Endodermal cell (in vitro differentiated cells): Measurements from ENCODE around the gene APIP. TPM values are rescaled to one million over a fixed set of nuclear protein-coding genes. Genes with fewer than 3 reads are reported as not detected.
"Not testable (repeated sequence)": the region's sequence is repeated elsewhere in the genome, so short reads cannot be mapped to it uniquely, and the experiment has no call there.

Experiments
- DNase-seq: peaks from one replicate; pipeline ENCODE4 v3.0.0-alpha.2; 2017
- H3K27ac ChIP-seq: 2 replicates; pipeline ENCODE4 v1.5.1; 2013; ENCODE audit warnings: mild to moderate bottlenecking, low read depth, low read length, moderate library complexity
- H3K27me3 ChIP-seq: 2 replicates; pipeline ENCODE4 v1.6.1; 2013; ENCODE audit warnings: mild to moderate bottlenecking, low read length, moderate library complexity; ENCODE audit not compliant: insufficient read depth, control insufficient read depth, poor library complexity, severe bottlenecking
- H3K36me3 ChIP-seq: 2 replicates; pipeline ENCODE4 v1.7.0; 2013; ENCODE audit warnings: mild to moderate bottlenecking, low read length, moderate library complexity; ENCODE audit not compliant: control insufficient read depth, insufficient read depth
- H3K4me1 ChIP-seq: one replicate; pipeline ENCODE4 v1.7.0; 2013; ENCODE audit warnings: low read length; ENCODE audit not compliant: control insufficient read depth, insufficient read depth
- H3K4me3 ChIP-seq: 2 replicates; pipeline ENCODE4 v1.5.1; 2013; ENCODE audit warnings: mild to moderate bottlenecking, low read length, moderate library complexity
- H3K9ac ChIP-seq: 2 replicates; pipeline ENCODE4 v1.6.1; 2013; ENCODE audit warnings: mild to moderate bottlenecking, low read length, moderate library complexity; ENCODE audit not compliant: poor library complexity, severe bottlenecking; ENCODE audit errors: extremely low read depth
- H3K9me3 ChIP-seq: 2 replicates; pipeline ENCODE4 v1.6.1; 2013; ENCODE audit warnings: mild to moderate bottlenecking, low read length, moderate library complexity; ENCODE audit not compliant: control insufficient read depth
- H3K27ac Mint-ChIP-seq: 2 replicates; pipeline ENCODE4 v1.8.0; 2020; ENCODE audit warnings: mixed read lengths
- H3K27me3 Mint-ChIP-seq: 2 replicates; pipeline ENCODE4 v1.8.0; 2021; ENCODE audit warnings: mild to moderate bottlenecking, mixed read lengths; ENCODE audit not compliant: insufficient read depth
- H3K36me3 Mint-ChIP-seq: 2 replicates; pipeline ENCODE4 v1.8.0; 2020; ENCODE audit warnings: low read depth, mixed read lengths
- H3K4me1 Mint-ChIP-seq: 2 replicates; pipeline ENCODE4 v1.8.0; 2020; ENCODE audit warnings: mixed read lengths
- H3K4me3 Mint-ChIP-seq: 2 replicates; pipeline ENCODE4 v1.8.0; 2020; ENCODE audit warnings: mild to moderate bottlenecking, moderate library complexity, mixed read lengths
- H3K9me3 Mint-ChIP-seq: 2 replicates; pipeline ENCODE4 v1.8.0; 2020; ENCODE audit warnings: mild to moderate bottlenecking, mixed read lengths
- CTCF ChIP-seq: fragments of 200-600 bp; sonication (generic); conservative IDR thresholded peaks from 2 replicates; pipeline ENCODE4 v1.5.0; 2021; ENCODE audit warnings: antibody characterized with exemption, mild to moderate bottlenecking
- WGBS, 2 experiments: methylation state at CpG; one replicate each; pipeline versions ENCODE4 v1.1.5 to v1.1.7; 2013; ENCODE audit warnings: missing lambda C conversion rate in 2 of 2, mixed read lengths in 1 of 2; ENCODE audit not compliant: insufficient coverage in 1 of 2, insufficient read length in 1 of 2; 5-methylcytosine and 5-hydroxymethylcytosine counted together
- total RNA-seq, 2 donors: library from RNA; stranded (reverse); fragmentation: NEBNext Ultra II Directional in 1 of 2; extraction: Animal tissue kit (Norgen Biotek cat#: 25700) in 1 of 2; gene quantifications; 2 replicates in 1 of 2; 3 replicates in 1 of 2; pipeline ENCODE4 v1.2.1, GENCODE V29; 2021

Gene APIP
- total RNA-seq, 2 donors from 2014 or later = 31.8 to 46.2 TPM

GRCh38 chr11:34899633-34900016 lies 16.6 kb downstream of the APIP start:
- Histone ChIP-seq H3K9ac (no peak overlapping the region), H3K27ac (no peak overlapping the region)

GRCh38 chr11:34898474-34898873 lies 17.7 kb downstream of the APIP start:
- no peaks in the 10 kb centered on the region for H3K27me3 ChIP-seq
- no peak overlapping the region for H3K27ac ChIP-seq
- H3K9ac ChIP-seq = no peak overlapping the region
- H3K4me1 Mint-ChIP-seq = no peaks in the 10 kb centered on the region
- H3K4me3 Mint-ChIP-seq = no peak overlapping the region
- WGBS, 2 experiments = 90 to 96% methylated on average over 2 to 9 of the region's 10 CpGs
- TF ChIP-seq CTCF = no peak
- no peak overlapping the region for H3K4me3 ChIP-seq
- H3K27me3 Mint-ChIP-seq = no peaks in the 10 kb centered on the region
- H3K27ac Mint-ChIP-seq = no peak overlapping the region
- H3K36me3 Mint-ChIP-seq = peaks cover 65% of the 10 kb centered on the region
- H3K9me3 Mint-ChIP-seq = peaks cover 71% of the 10 kb centered on the region
- peaks cover 76% of the 10 kb centered on the region for H3K9me3 ChIP-seq
- no peaks in the 10 kb centered on the region for H3K4me1 ChIP-seq
- H3K36me3 ChIP-seq = peaks cover 39% of the 10 kb centered on the region
- no peak for DNase-seq

More at GRCh38 chr11:34899633-34900016, 16.6 kb downstream of the APIP start:
- Mint-ChIP-seq H3K27ac (no peak overlapping the region), H3K27me3 (no peaks in the 10 kb centered on the region), H3K36me3 (peaks cover 71% of the 10 kb centered on the region), H3K4me1 (no peaks in the 10 kb centered on the region), H3K9me3 (peaks cover 71% of the 10 kb centered on the region), H3K4me3 (no peak overlapping the region)
- peak; percentile 54 for DNase-seq
- H3K9me3 ChIP-seq = peaks cover 81% of the 10 kb centered on the region
- H3K4me1 ChIP-seq = no peaks in the 10 kb centered on the region
- no peaks in the 10 kb centered on the region for H3K27me3 ChIP-seq
- no peak for TF ChIP-seq CTCF
- 90 to 91% methylated on average over 3 to 5 of the region's 5 CpGs for WGBS, 2 experiments
- H3K4me3 ChIP-seq = peak overlapping the region; percentile 50
- H3K36me3 ChIP-seq = peaks cover 42% of the 10 kb centered on the region

- Histone ChIP-seq H3K27ac (no peak overlapping the region), H3K4me3 (no peak overlapping the region), H3K36me3 (peaks cover 30% of the 10 kb centered on the region), H3K4me1 (no peaks in the 10 kb centered on the region), H3K27me3 (no peaks in the 10 kb centered on the region), H3K9me3 (peaks cover 65% of the 10 kb centered on the region), H3K9ac (no peak overlapping the region)
- DNase-seq = no peak
- Mint-ChIP-seq H3K27ac (no peak overlapping the region), H3K4me1 (no peaks in the 10 kb centered on the region), H3K4me3 (no peak overlapping the region), H3K9me3 (peaks cover 62% of the 10 kb centered on the region), H3K27me3 (no peaks in the 10 kb centered on the region), H3K36me3 (peaks cover 54% of the 10 kb centered on the region)
- WGBS, 2 experiments = 80 to 90% methylated on average over 2 to 3 of the region's 3 CpGs
- no peak for TF ChIP-seq CTCF
Observed at GRCh38 chr11:34897171-34897870, 18.9 kb downstream of the APIP start.

GRCh38 chr11:34896191-34896590 lies 20.0 kb downstream of the APIP start:
- not testable (repeated sequence) for H3K4me1 ChIP-seq, H3K9ac ChIP-seq, H3K27me3 Mint-ChIP-seq, H3K27ac Mint-ChIP-seq, H3K4me1 Mint-ChIP-seq, H3K27me3 ChIP-seq, H3K4me3 ChIP-seq, H3K27ac ChIP-seq, DNase-seq, H3K4me3 Mint-ChIP-seq
- WGBS, 2 experiments = 70 to 92% methylated on average over 2 to 3 of the region's 3 CpGs
- H3K36me3 ChIP-seq = peaks cover 24% of the 10 kb centered on the region
- H3K9me3 Mint-ChIP-seq = peaks cover 52% of the 10 kb centered on the region
- H3K9me3 ChIP-seq = peaks cover 54% of the 10 kb centered on the region
- H3K36me3 Mint-ChIP-seq = peaks cover 44% of the 10 kb centered on the region
